Measurements from ENCODE around the gene BCDIN3D.

The BCDIN3D gene

DNA sequence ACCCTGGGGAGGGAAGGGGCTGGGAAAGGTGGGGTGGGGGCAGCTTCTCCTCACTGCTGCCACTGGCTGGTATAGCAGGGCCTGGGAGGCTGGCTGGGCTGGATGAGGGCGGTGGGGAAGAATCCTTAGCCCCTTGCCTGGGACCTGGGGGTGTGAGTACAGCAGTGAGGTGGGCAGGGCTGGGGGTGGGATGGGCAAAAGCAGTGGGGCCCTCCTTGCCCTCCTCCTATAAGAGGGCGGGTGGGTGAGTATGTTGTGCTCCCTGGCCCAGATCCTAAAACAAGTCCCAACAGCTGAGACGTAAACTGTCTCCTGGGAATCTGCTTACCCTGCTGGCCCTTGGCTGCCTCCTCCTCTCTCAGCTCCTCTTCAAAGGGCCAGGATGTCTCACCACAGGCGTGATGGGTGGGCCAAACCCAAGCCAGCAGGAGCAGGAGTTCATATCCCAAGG is 16.9 kb downstream of the BCDIN3D start:
- Histone ChIP-seq H3K4me3 (ENCODE audit: control insufficient read depth in 1 of 7, extremely low read depth in 1 of 7, insufficient read depth in 4 of 7, low read depth in 2 of 7, low read length in 6 of 7) (no peak overlapping the region), H3K4me1 (ENCODE audit: control extremely low read depth in 1 of 4, control insufficient read depth in 4 of 4, insufficient read depth in 4 of 4, low read length in 3 of 4) (peaks cover 11 to 62% (median 45%) of the 10 kb centered on the region in 4 experiments), H3K27me3 (replicated peaks in 2 of 5; ENCODE audit: control insufficient read depth in 4 of 5, insufficient read depth in 5 of 5, low read length in 4 of 5) (no peaks in the 10 kb centered on the region), H3K27ac (ENCODE audit: insufficient read depth in 1 of 2, low read depth in 1 of 2, low read length in 2 of 2, poor library complexity in 1 of 2, severe bottlenecking in 2 of 2) (no peak overlapping the region), H3K9me3 (ENCODE audit: control extremely low read depth in 1 of 5, control insufficient read depth in 4 of 5, insufficient read depth in 2 of 5, low read depth in 1 of 5, low read length in 4 of 5) (no peaks in the 10 kb centered on the region), H3K36me3 (ENCODE audit: control insufficient read depth in 4 of 4, insufficient read depth in 4 of 4, low read length in 3 of 4) (peaks cover 0 to 9% (median 6%) of the 10 kb centered on the region in 4 experiments)
- POLR2A ChIA-PET = interaction anchor here (0.6 to 1.0 kb wide), 2 partner anchors 29 kb away, joined by 3 to 4 read pairs; no protein-coding TSS in a partner anchor
- CTCF ChIA-PET = interaction anchor here (0.8 to 6.4 kb wide), 7 partner anchors 10 to 178 kb away, joined by 3 to 64 read pairs (median 3); no protein-coding TSS in a partner anchor
- 100% methylated on average over 2 of the region's 4 CpGs for WGBS (ENCODE audit: insufficient coverage)
- DNase-seq = no peak

DNA sequence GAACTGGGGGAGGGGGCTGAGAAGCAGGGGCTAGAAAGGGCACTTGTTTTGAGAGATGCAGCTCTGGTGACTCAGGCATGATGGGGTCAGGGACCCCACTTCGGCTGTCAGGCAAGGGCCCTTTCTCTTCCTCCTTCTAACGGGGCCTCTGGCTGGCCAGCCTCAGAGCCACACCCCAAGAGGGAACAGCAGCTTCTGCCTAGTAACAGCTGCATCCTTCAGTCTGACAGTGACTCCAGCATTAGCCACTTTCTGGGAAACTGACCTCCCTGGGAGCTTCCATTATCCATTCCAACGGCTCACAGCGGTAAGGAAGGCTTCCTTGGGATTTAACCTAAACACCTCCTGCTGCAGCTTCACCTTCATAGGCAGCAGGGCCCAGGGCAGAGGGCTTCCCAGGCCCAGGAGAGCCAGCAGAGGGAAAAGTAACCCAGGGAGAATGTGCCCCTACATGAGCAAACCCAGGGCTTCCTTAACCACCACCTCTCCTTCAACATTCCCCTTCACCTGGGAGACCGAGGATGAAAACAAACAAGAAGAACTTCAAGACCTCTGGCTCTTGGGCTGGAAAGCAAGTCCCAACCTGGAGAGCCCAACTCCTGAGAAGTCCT is 17.4 kb downstream of the BCDIN3D start:
- peak overlapping the region in 1 of 2 experiments; percentile 34 for H3K27ac ChIP-seq (ENCODE audit: insufficient read depth in 1 of 2, low read depth in 1 of 2, low read length in 2 of 2, poor library complexity in 1 of 2, severe bottlenecking in 2 of 2)
- no peaks in the 10 kb centered on the region for H3K27me3 ChIP-seq (replicated peaks in 2 of 5; ENCODE audit: control insufficient read depth in 4 of 5, insufficient read depth in 5 of 5, low read length in 4 of 5)
- no peaks in the 10 kb centered on the region for H3K9me3 ChIP-seq (ENCODE audit: control extremely low read depth in 1 of 5, control insufficient read depth in 4 of 5, insufficient read depth in 2 of 5, low read depth in 1 of 5, low read length in 4 of 5)
- peak overlapping the region in 2 of 7 experiments; percentile 8 to 29 for H3K4me3 ChIP-seq (ENCODE audit: control insufficient read depth in 1 of 7, extremely low read depth in 1 of 7, insufficient read depth in 4 of 7, low read depth in 2 of 7, low read length in 6 of 7)
- peak; percentile 4 to 73 (median 63) for DNase-seq
- H3K4me1 ChIP-seq (ENCODE audit: control extremely low read depth in 1 of 4, control insufficient read depth in 4 of 4, insufficient read depth in 4 of 4, low read length in 3 of 4) = peaks cover 11 to 68% (median 48%) of the 10 kb centered on the region in 4 experiments
- POLR2A ChIA-PET = interaction anchor here (0.8 to 1.0 kb wide), 2 partner anchors 15 to 29 kb away, joined by 4 read pairs; no protein-coding TSS in a partner anchor
- 61% methylated on average over 4 of the region's 5 CpGs for WGBS (ENCODE audit: insufficient coverage)
- CTCF ChIA-PET = interaction anchor here (1.4 to 6.4 kb wide), 3 partner anchors 13 to 47 kb away, joined by 3 to 64 read pairs (median 18); no protein-coding TSS in a partner anchor
- peaks cover 0 to 9% (median 6%) of the 10 kb centered on the region in 4 experiments for H3K36me3 ChIP-seq (ENCODE audit: control insufficient read depth in 4 of 4, insufficient read depth in 4 of 4, low read length in 3 of 4)

DNA sequence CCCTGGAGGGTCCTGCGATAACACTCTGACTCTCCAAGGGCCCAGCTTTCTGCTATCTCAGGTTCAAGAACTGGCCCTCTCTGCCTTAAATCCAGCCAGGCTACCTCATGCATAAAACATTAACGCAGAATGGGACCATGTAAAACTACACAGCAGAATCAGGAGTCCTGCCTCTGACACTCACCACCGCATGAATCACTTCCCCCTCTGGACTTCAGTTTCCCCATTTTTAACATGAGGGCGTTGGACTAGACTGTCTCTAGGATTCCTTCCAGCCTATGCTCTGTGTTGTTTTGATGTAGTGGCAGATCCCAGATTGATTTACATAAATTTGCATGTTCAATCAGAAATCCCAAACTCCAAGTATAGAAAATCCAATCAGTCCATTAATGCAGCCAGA is 18.0 kb downstream of the BCDIN3D start:
- peak; percentile 46 to 88 (median 84) for DNase-seq
- H3K27ac ChIP-seq (ENCODE audit: insufficient read depth in 1 of 2, low read depth in 1 of 2, low read length in 2 of 2, poor library complexity in 1 of 2, severe bottlenecking in 2 of 2) = peak overlapping the region in 1 of 2 experiments; percentile 34
- H3K4me1 ChIP-seq (ENCODE audit: control extremely low read depth in 1 of 4, control insufficient read depth in 4 of 4, insufficient read depth in 4 of 4, low read length in 3 of 4) = peaks cover 11 to 68% (median 48%) of the 10 kb centered on the region in 4 experiments
- CTCF ChIA-PET = interaction anchor here (1.4 to 6.4 kb wide), 3 partner anchors 14 to 46 kb away, joined by 3 to 64 read pairs (median 18); no protein-coding TSS in a partner anchor
- no peaks in the 10 kb centered on the region for H3K27me3 ChIP-seq (replicated peaks in 2 of 5; ENCODE audit: control insufficient read depth in 4 of 5, insufficient read depth in 5 of 5, low read length in 4 of 5)
- H3K9me3 ChIP-seq (ENCODE audit: control extremely low read depth in 1 of 5, control insufficient read depth in 4 of 5, insufficient read depth in 2 of 5, low read depth in 1 of 5, low read length in 4 of 5) = no peaks in the 10 kb centered on the region
- H3K4me3 ChIP-seq (ENCODE audit: control insufficient read depth in 1 of 7, extremely low read depth in 1 of 7, insufficient read depth in 4 of 7, low read depth in 2 of 7, low read length in 6 of 7) = peak overlapping the region in 1 of 7 experiments; percentile 20
- POLR2A ChIA-PET = interaction anchor here (0.8 to 1.0 kb wide), 2 partner anchors 14 to 28 kb away, joined by 4 read pairs; no protein-coding TSS in a partner anchor
- WGBS (ENCODE audit: insufficient coverage) = 54% methylated on average over 2 of the region's 4 CpGs
- H3K36me3 ChIP-seq (ENCODE audit: control insufficient read depth in 4 of 4, insufficient read depth in 4 of 4, low read length in 3 of 4) = peaks cover 0 to 9% (median 6%) of the 10 kb centered on the region in 4 experiments

DNA sequence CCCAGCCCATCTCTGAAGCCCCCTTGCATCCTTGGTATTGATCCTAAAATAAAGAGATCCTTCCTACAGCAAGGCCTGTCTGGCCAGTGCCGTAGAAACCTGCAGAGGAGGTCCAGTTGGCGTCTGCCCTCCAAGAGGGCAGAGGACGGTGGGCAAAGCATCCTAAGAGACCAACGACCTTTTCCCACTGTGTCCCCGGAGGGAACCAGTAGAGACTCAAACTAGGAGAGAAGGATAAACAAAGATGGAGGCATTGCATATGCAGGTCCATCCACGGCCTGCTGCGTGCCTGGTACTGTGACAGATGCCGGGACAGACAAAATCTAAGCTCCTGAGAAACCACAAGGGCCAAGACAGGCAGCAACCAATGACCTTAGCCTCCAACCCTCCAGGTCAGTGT is 18.5 kb downstream of the BCDIN3D start:
- H3K9me3 ChIP-seq (ENCODE audit: control extremely low read depth in 1 of 5, control insufficient read depth in 4 of 5, insufficient read depth in 2 of 5, low read depth in 1 of 5, low read length in 4 of 5) = no peaks in the 10 kb centered on the region
- WGBS (ENCODE audit: insufficient coverage) = 98% methylated on average over 8 of the region's 8 CpGs
- peaks cover 0 to 9% (median 6%) of the 10 kb centered on the region in 4 experiments for H3K36me3 ChIP-seq (ENCODE audit: control insufficient read depth in 4 of 4, insufficient read depth in 4 of 4, low read length in 3 of 4)
- peaks cover 11 to 68% (median 48%) of the 10 kb centered on the region in 4 experiments for H3K4me1 ChIP-seq (ENCODE audit: control extremely low read depth in 1 of 4, control insufficient read depth in 4 of 4, insufficient read depth in 4 of 4, low read length in 3 of 4)
- no peak for DNase-seq
- peak overlapping the region in 2 of 7 experiments; percentile 20 to 27 for H3K4me3 ChIP-seq (ENCODE audit: control insufficient read depth in 1 of 7, extremely low read depth in 1 of 7, insufficient read depth in 4 of 7, low read depth in 2 of 7, low read length in 6 of 7)
- H3K27ac ChIP-seq (ENCODE audit: insufficient read depth in 1 of 2, low read depth in 1 of 2, low read length in 2 of 2, poor library complexity in 1 of 2, severe bottlenecking in 2 of 2) = no peak overlapping the region
- CTCF ChIA-PET = interaction anchor here (0.9 to 6.4 kb wide), 4 partner anchors 14 to 46 kb away, joined by 3 to 64 read pairs (median 11); no protein-coding TSS in a partner anchor
- H3K27me3 ChIP-seq (replicated peaks in 2 of 5; ENCODE audit: control insufficient read depth in 4 of 5, insufficient read depth in 5 of 5, low read length in 4 of 5) = no peaks in the 10 kb centered on the region
- POLR2A ChIA-PET = interaction anchor here (0.8 kb wide), 1 partner anchor 14 kb away, joined by 4 read pairs; no protein-coding TSS in a partner anchor

DNA sequence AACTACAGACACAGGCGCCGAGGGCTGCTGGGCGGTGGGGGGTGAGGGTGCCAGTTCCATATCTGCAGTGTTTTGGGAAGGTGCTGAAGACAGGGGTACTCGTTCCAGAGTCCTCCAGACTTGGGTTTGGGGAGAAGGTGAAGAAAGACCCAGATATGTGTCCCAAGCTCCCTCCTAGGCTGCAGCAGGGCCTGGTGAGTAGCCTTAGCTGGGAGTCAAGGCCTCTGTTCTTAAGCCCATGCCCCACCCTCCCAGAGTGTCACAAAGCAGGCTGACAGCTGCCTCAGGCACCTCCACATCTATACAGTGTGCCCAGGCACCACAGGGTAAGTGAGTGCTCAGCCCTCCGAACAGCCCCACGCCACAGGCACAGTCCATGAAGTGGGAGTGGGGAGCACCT is 19.0 kb downstream of the BCDIN3D start:
- ChIA-PET CTCF (interaction anchor here (0.9 to 6.4 kb wide), 2 partner anchors 15 to 19 kb away, joined by 4 to 64 read pairs; no protein-coding TSS in a partner anchor), POLR2A (interaction anchor here (0.5 to 1.0 kb wide), 2 partner anchors 40 to 114 kb away, joined by 3 read pairs; no protein-coding TSS in a partner anchor)
- H3K4me1 ChIP-seq (ENCODE audit: control extremely low read depth in 1 of 4, control insufficient read depth in 4 of 4, insufficient read depth in 4 of 4, low read length in 3 of 4) = peaks cover 6 to 63% (median 43%) of the 10 kb centered on the region in 4 experiments
- DNase-seq = no peak
- H3K27ac ChIP-seq (ENCODE audit: insufficient read depth in 1 of 2, low read depth in 1 of 2, low read length in 2 of 2, poor library complexity in 1 of 2, severe bottlenecking in 2 of 2) = no peak overlapping the region
- WGBS (ENCODE audit: insufficient coverage) = 94% methylated on average over 6 of the region's 6 CpGs
- H3K27me3 ChIP-seq (replicated peaks in 2 of 5; ENCODE audit: control insufficient read depth in 4 of 5, insufficient read depth in 5 of 5, low read length in 4 of 5) = no peaks in the 10 kb centered on the region
- no peaks in the 10 kb centered on the region for H3K9me3 ChIP-seq (ENCODE audit: control extremely low read depth in 1 of 5, control insufficient read depth in 4 of 5, insufficient read depth in 2 of 5, low read depth in 1 of 5, low read length in 4 of 5)
- H3K4me3 ChIP-seq (ENCODE audit: control insufficient read depth in 1 of 7, extremely low read depth in 1 of 7, insufficient read depth in 4 of 7, low read depth in 2 of 7, low read length in 6 of 7) = no peak overlapping the region
- peaks cover 0 to 9% (median 6%) of the 10 kb centered on the region in 4 experiments for H3K36me3 ChIP-seq (ENCODE audit: control insufficient read depth in 4 of 4, insufficient read depth in 4 of 4, low read length in 3 of 4)

DNA sequence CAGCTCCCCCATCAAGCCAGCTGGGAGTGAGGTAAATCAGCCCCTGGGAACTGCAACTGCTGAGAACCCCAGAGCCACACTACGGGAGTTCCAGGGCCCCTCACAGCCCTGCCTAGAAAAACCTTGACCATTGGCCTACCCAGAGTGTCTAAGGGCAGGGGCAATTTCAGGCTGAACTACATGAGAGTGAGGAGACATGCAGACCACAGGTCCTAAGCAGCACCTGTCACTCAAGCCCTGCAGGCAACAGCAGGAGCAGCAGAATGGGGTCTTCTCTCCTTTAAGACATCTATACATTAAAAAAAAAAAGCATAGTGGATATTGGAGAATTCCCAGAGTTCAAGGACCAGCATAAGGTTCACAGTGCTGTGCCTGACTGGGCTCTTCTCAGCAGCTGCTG is 19.6 kb downstream of the BCDIN3D start:
- H3K4me1 ChIP-seq (ENCODE audit: control extremely low read depth in 1 of 4, control insufficient read depth in 4 of 4, insufficient read depth in 4 of 4, low read length in 3 of 4) = peaks cover 5 to 59% (median 39%) of the 10 kb centered on the region in 4 experiments

More for the DNA sequence above, 19.6 kb downstream of the BCDIN3D start:
- Histone ChIP-seq H3K27ac (ENCODE audit: insufficient read depth in 1 of 2, low read depth in 1 of 2, low read length in 2 of 2, poor library complexity in 1 of 2, severe bottlenecking in 2 of 2) (no peak overlapping the region), H3K27me3 (replicated peaks in 2 of 5; ENCODE audit: control insufficient read depth in 4 of 5, insufficient read depth in 5 of 5, low read length in 4 of 5) (no peaks in the 10 kb centered on the region), H3K36me3 (ENCODE audit: control insufficient read depth in 4 of 4, insufficient read depth in 4 of 4, low read length in 3 of 4) (peaks cover 0 to 9% (median 6%) of the 10 kb centered on the region in 4 experiments), H3K9me3 (ENCODE audit: control extremely low read depth in 1 of 5, control insufficient read depth in 4 of 5, insufficient read depth in 2 of 5, low read depth in 1 of 5, low read length in 4 of 5) (no peaks in the 10 kb centered on the region), H3K4me3 (ENCODE audit: control insufficient read depth in 1 of 7, extremely low read depth in 1 of 7, insufficient read depth in 4 of 7, low read depth in 2 of 7, low read length in 6 of 7) (no peak overlapping the region)
- DNase-seq = no peak
- ChIA-PET CTCF (interaction anchor here (0.9 to 1.6 kb wide), 2 partner anchors 18 to 28 kb away, joined by 4 read pairs; no protein-coding TSS in a partner anchor), POLR2A (interaction anchor here (0.5 to 1.0 kb wide), 2 partner anchors 40 to 113 kb away, joined by 3 read pairs; no protein-coding TSS in a partner anchor)
- 100% methylated on average over 1 of the region's 1 CpG for WGBS (ENCODE audit: insufficient coverage)

Data from common myeloid progenitor, CD34-positive (primary cell).